Thoracic aorta endothelial cell (primary cell): ENCODE results near the gene CYP2C9. TPM values are rescaled to one million over a fixed set of nuclear protein-coding genes. Genes with fewer than 3 reads are reported as not detected.

ENCODE experiments used
- small RNA-seq: library from RNA; depleted of rRNA; stranded (forward); fragments of <200 nt; gene quantifications from one replicate; pipeline ENCODE3, GENCODE V24; 2012
- total RNA-seq: library from RNA; depleted of rRNA; stranded (reverse); fragments of >200 nt; gene quantifications from 2 replicates; pipeline ENCODE4 v1.2.3, GENCODE V29; 2012

Gene CYP2C9
- total RNA-seq, result not detected in 2 replicates

GRCh38 chr10:94938383-94938782 lies at the start of gene CYP2C9:
CYP2C9 (plus strand) TSS chr10:94938658; CDS start chr10:94938683, 25 bp downstream.

Small RNA genes within 50 kb of the gene (small RNA-seq; reads per million reads assigned to genes)
- gene CYP2C60P, result not detected

Other genes starting within 250 kb of the CYP2C9 start
- gene CYP2C19, start 176.0 kb upstream of the CYP2C9 start, total RNA-seq, result not detected in 2 replicates
- 0.40 TPM in 1 of 2 replicates, not detected in the other for gene CYP2C8, start 130.8 kb downstream of the CYP2C9 start, total RNA-seq